Fibroblast of the aortic adventitia (primary cell): Measurements from ENCODE around the gene WDPCP. TPM values are rescaled to one million over a fixed set of nuclear protein-coding genes. Genes with fewer than 3 reads are reported as not detected.

Experiments
- DNase-seq: peaks from one replicate; pipeline ENCODE4 v3.0.0-alpha.2; 2010; ENCODE audit warnings: low read depth
- H3K4me3 ChIP-seq: 2 replicates; pipeline ENCODE4 v1.5.1; 2011; ENCODE audit warnings: low read depth, mild to moderate bottlenecking, control low read depth, low read length, moderate library complexity
- CTCF ChIP-seq: IDR thresholded peaks from 2 replicates; pipeline ENCODE4 v1.5.1; 2011; ENCODE audit warnings: mild to moderate bottlenecking, low read length, control low read depth, inconsistent platforms; ENCODE audit not compliant: insufficient read depth
- total RNA-seq: library from RNA; depleted of rRNA; stranded (reverse); fragments of >200 nt; gene quantifications from 2 replicates; pipeline ENCODE4 v1.2.3, GENCODE V29; 2012; ENCODE audit warnings: low replicate concordance

The WDPCP gene
- total RNA-seq, 1 donor = 12.4 TPM

GRCh38 chr2:63538390-63538789 lies 49.9 kb downstream of the WDPCP start:
- H3K4me3 ChIP-seq = no peak overlapping the region
- TF ChIP-seq CTCF = no peak
- no peak for DNase-seq

- TF ChIP-seq CTCF = no peak
- no peak for DNase-seq
- H3K4me3 ChIP-seq = no peak overlapping the region
Observed at GRCh38 chr2:63537306-63537705, 51.0 kb downstream of the WDPCP start.

- no peak for TF ChIP-seq CTCF
- H3K4me3 ChIP-seq = no peak overlapping the region
- DNase-seq = no peak
Observed at GRCh38 chr2:63530704-63531279, 57.5 kb downstream of the WDPCP start.

GRCh38 chr2:63525905-63526304 lies 62.4 kb downstream of the WDPCP start:
- TF ChIP-seq CTCF = no peak
- H3K4me3 ChIP-seq = no peak overlapping the region
- DNase-seq = no peak

GRCh38 chr2:63522950-63523349 lies 65.3 kb downstream of the WDPCP start:
- no peak overlapping the region for H3K4me3 ChIP-seq
- no peak for DNase-seq
- no peak for TF ChIP-seq CTCF

- no peak for DNase-seq
- no peak overlapping the region for H3K4me3 ChIP-seq
- no peak for TF ChIP-seq CTCF
Observed at GRCh38 chr2:63520793-63521192, 67.5 kb downstream of the WDPCP start.

- DNase-seq = no peak
- no peak overlapping the region for H3K4me3 ChIP-seq
- TF ChIP-seq CTCF = no peak
Observed at GRCh38 chr2:63514781-63515180, 73.5 kb downstream of the WDPCP start.
